SK-N-SH treated with all-trans-retinoic acid at 6 μM for 48 hours (cell line): ENCODE data around the gene ANKDD1A.

Experiments
- OSR1 ChIP-seq: fragments of 250-450 bp; sonication (Bioruptor Pico); IDR thresholded peaks from 2 replicates; pipeline ENCODE4 v1.8.0; 2022; ENCODE audit warnings: moderate library complexity, mild to moderate bottlenecking, inconsistent platforms
- POU6F1 ChIP-seq: fragments of 250-450 bp; sonication (Bioruptor Pico); IDR thresholded peaks from 2 replicates; pipeline ENCODE4 v1.8.0; 2021; ENCODE audit warnings: low read depth, mild to moderate bottlenecking, moderate library complexity, borderline replicate concordance
- PPARA ChIP-seq: fragments of 250-450 bp; sonication (Bioruptor Pico); IDR thresholded peaks from 2 replicates; pipeline ENCODE4 v1.5.0; 2020; ENCODE audit warnings: mild to moderate bottlenecking, borderline replicate concordance
- SNAI2 ChIP-seq: fragments of 250-450 bp; sonication (Bioruptor Pico); IDR thresholded peaks from 2 replicates; pipeline ENCODE4 v1.5.0; 2020; ENCODE audit warnings: mild to moderate bottlenecking, moderate library complexity
- ZC3H10 ChIP-seq: fragments of 250-450 bp; sonication (Bioruptor Pico); IDR thresholded peaks from 2 replicates; pipeline ENCODE4 v1.5.1; 2021; ENCODE audit warnings: mild to moderate bottlenecking, moderate library complexity
- ZNF565 ChIP-seq: fragments of 450-650 bp; formaldehyde crosslinking; conservative IDR thresholded peaks from 2 replicates; pipeline ENCODE4 v1.5.0; 2020; ENCODE audit warnings: low read depth, mild to moderate bottlenecking, moderate library complexity
- ZNF8 ChIP-seq: fragments of 450-650 bp; formaldehyde crosslinking; IDR thresholded peaks from 2 replicates; pipeline ENCODE4 v1.5.0; 2020; ENCODE audit warnings: mild to moderate bottlenecking, moderate library complexity
- TF ChIP-seq, protein P1 (sequence below): fragments of 250-450 bp; sonication (Bioruptor Pico); IDR thresholded peaks from 2 replicates; pipeline ENCODE4 v1.8.0; 2020; ENCODE audit warnings: mild to moderate bottlenecking, moderate library complexity, borderline replicate concordance

- TF ChIP-seq ZC3H10 (CRISPR knock-in tag) (no peak), SNAI2 (no peak), ZNF8 (CRISPR knock-in tag) (no peak), PPARA (CRISPR knock-in tag) (no peak), POU6F1 (no peak), OSR1 (no peak), ZNF565 (no peak)
- TF ChIP-seq, protein P1, sequence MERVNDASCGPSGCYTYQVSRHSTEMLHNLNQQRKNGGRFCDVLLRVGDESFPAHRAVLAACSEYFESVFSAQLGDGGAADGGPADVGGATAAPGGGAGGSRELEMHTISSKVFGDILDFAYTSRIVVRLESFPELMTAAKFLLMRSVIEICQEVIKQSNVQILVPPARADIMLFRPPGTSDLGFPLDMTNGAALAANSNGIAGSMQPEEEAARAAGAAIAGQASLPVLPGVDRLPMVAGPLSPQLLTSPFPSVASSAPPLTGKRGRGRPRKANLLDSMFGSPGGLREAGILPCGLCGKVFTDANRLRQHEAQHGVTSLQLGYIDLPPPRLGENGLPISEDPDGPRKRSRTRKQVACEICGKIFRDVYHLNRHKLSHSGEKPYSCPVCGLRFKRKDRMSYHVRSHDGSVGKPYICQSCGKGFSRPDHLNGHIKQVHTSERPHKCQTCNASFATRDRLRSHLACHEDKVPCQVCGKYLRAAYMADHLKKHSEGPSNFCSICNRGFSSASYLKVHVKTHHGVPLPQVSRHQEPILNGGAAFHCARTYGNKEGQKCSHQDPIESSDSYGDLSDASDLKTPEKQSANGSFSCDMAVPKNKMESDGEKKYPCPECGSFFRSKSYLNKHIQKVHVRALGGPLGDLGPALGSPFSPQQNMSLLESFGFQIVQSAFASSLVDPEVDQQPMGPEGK (CRISPR knock-in tag): no peak
These were observed 5.3 kb upstream of the ANKDD1A start for GRCh38 chr15:64906402-64906801.
